ENCODE data around the gene PPCDC. TPM values are rescaled to one million over a fixed set of nuclear protein-coding genes. Genes with fewer than 3 reads are reported as not detected.

Gene PPCDC
- total RNA-seq, 3 donors from 2014 or later: 12.4 to 18.9 (median 18.2) TPM

- TF ChIP-seq CTCF (IDR thresholded peaks at IDR 0.05): no peak
- no peaks in the 10 kb centered on the region for H3K9me3 ChIP-seq
- no peaks in the 10 kb centered on the region for H3K36me3 ChIP-seq (ENCODE audit: low read depth)
- no peak for DNase-seq
- intact Hi-C loops (cut with DNase I, micrococcal nuclease): no loop called here
- peaks cover 6% of the 10 kb centered on the region for H3K4me1 ChIP-seq (ENCODE audit: low read depth)
- no peak overlapping the region for H3K4me3 ChIP-seq
- no peak for ATAC-seq
Measured at GRCh38 chr15:74982183-74982582, 41.2 kb upstream of the PPCDC start.

- H3K36me3 ChIP-seq (ENCODE audit: low read depth): no peaks in the 10 kb centered on the region
- TF ChIP-seq CTCF (IDR thresholded peaks at IDR 0.05): no peak
- no peaks in the 10 kb centered on the region for H3K9me3 ChIP-seq
- peaks cover 6% of the 10 kb centered on the region for H3K4me1 ChIP-seq (ENCODE audit: low read depth)
- DNase-seq (no peak), ATAC-seq (peak; percentile 79)
- no peak overlapping the region for H3K4me3 ChIP-seq
- intact Hi-C loops (cut with DNase I, micrococcal nuclease): no loop called here
Measured at GRCh38 chr15:74983725-74984231, 39.6 kb upstream of the PPCDC start.

- intact Hi-C loops (cut with DNase I, micrococcal nuclease): no loop called here
- peak; percentile 81 for ATAC-seq
- DNase-seq: peak in 2 of 3 donors; percentile 66 to 69
- Histone ChIP-seq H3K4me3 (no peak overlapping the region), H3K36me3 (ENCODE audit: low read depth) (no peaks in the 10 kb centered on the region), H3K4me1 (ENCODE audit: low read depth) (peaks cover 3% of the 10 kb centered on the region), H3K9me3 (no peaks in the 10 kb centered on the region)
- TF ChIP-seq CTCF (IDR thresholded peaks at IDR 0.05): peak; percentile 47
Measured at GRCh38 chr15:74988007-74988800, 35.2 kb upstream of the PPCDC start.

GRCh38 chr15:74989527-74989926 lies 33.9 kb upstream of the PPCDC start:
- Histone ChIP-seq H3K9me3 (no peaks in the 10 kb centered on the region), H3K4me1 (ENCODE audit: low read depth) (no peaks in the 10 kb centered on the region), H3K4me3 (no peak overlapping the region), H3K36me3 (ENCODE audit: low read depth) (no peaks in the 10 kb centered on the region)
- intact Hi-C loops (cut with DNase I, micrococcal nuclease): no loop called here
- no peak for DNase-seq
- no peak for ATAC-seq
- TF ChIP-seq CTCF (IDR thresholded peaks at IDR 0.05): no peak

GRCh38 chr15:74992619-74993018 lies 30.8 kb upstream of the PPCDC start:
- H3K4me3 ChIP-seq: no peak overlapping the region
- DNase-seq: no peak
- H3K36me3 ChIP-seq (ENCODE audit: low read depth): no peaks in the 10 kb centered on the region
- ATAC-seq: no peak
- peaks cover 8% of the 10 kb centered on the region for H3K4me1 ChIP-seq (ENCODE audit: low read depth)
- intact Hi-C loops (cut with DNase I, micrococcal nuclease): no loop called here
- H3K9me3 ChIP-seq: no peaks in the 10 kb centered on the region
- TF ChIP-seq CTCF (IDR thresholded peaks at IDR 0.05): no peak

Data from mucosa of descending colon (tissue), 3 donors.